Upper lobe of right lung (tissue), 1 donor: ENCODE data around the gene NYNRIN. TPM values are rescaled to one million over a fixed set of nuclear protein-coding genes. Genes with fewer than 3 reads are reported as not detected.

Experiments
- ATAC-seq: fragments of 200-7000 bp; cut with Tn5 transposase; one replicate; pipeline ENCODE4 v1.9.1; 2020; ENCODE audit warnings: mild to moderate bottlenecking, moderate library complexity
- DNase-seq: peaks from one replicate; pipeline ENCODE4 v3.0.0-alpha.2; 2020
- H3K27ac ChIP-seq: fragments of 200-600 bp; one replicate; pipeline ENCODE4 v1.8.0; 2022
- H3K27me3 ChIP-seq: fragments of 200-600 bp; one replicate; pipeline ENCODE4 v1.8.0; 2022; ENCODE audit warnings: mild to moderate bottlenecking
- H3K36me3 ChIP-seq: fragments of 200-600 bp; one replicate; pipeline ENCODE4 v1.8.0; 2022
- H3K4me1 ChIP-seq: fragments of 200-600 bp; one replicate; pipeline ENCODE4 v1.8.0; 2022
- H3K4me3 ChIP-seq: fragments of 200-600 bp; one replicate; pipeline ENCODE4 v1.8.0; 2022; ENCODE audit warnings: mild to moderate bottlenecking
- H3K9me3 ChIP-seq: fragments of 200-600 bp; one replicate; pipeline ENCODE4 v1.8.0; 2022
- intact Hi-C: fragments of 100-400 bp; cut with DNase I; formaldehyde crosslinking; loops from one replicate; pipeline ENCODE4 v1.11.0; 2022
- total RNA-seq: library from RNA; stranded (reverse); fragmentation: NEBNext Ultra II Directional; extraction: Animal tissue kit (Norgen Biotek cat#: 25700); gene quantifications from one replicate; pipeline ENCODE4 v1.2.1, GENCODE V29; 2021
- TF ChIP-seq, protein P1 (sequence below): fragments of 200-600 bp; IDR thresholded peaks from one replicate; pipeline ENCODE4 v1.8.0; 2022; ENCODE audit warnings: antibody characterized with exemption
- donor health status: DM: no; HTN: yes; CAD: no; lungs with severe emphysema.

The NYNRIN gene
- total RNA-seq, 1 donor from 2014 or later: 16.6 TPM

DNA sequence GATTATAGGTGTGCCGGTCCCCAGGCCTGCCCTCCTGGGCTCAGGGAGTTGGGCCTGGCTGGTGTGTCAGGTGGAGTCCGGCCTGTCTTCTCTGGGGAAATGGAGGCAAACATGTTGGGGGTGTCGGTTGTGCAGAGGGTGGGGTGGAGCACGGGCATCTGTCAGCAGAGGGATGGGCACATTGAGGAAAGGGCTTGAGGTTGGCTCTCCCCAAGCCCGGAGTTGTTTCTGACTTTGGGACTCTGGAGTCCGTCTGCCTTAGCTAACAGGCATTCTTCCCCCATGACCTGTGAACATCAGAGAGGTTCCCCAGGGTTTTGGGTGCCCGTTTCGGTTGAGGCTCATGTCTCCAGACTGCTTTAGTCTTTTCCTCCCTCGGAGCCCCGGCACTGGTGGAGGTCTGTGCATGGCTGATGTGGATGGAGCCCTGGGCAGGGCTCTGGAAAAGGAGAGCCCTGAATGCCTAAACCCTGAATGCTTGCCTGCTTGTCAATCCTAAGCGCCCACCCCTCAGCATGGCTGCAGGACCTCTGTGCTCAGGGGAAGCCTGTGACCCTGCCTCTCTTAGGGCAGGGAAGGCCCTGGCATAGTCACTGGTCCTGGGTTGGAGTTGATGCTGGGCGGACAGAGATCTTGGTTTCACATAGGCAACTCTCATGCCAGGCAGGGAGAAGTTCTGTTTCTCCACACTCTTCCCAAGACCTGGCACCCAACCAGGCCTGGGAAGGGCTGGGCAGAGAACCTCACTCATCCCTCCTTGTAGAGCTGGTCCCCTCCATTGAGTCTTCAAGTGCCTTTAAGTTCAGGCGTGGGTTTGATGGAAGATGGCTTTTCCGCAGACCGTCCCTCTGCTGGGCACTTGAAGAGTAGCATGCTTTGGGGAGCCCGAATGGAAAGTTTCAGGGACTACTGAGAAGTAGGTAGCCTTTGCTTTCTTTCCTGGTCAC lies 12.9 kb downstream of the NYNRIN start:
- H3K27me3 ChIP-seq: no peaks in the 10 kb centered on the region
- no peaks in the 10 kb centered on the region for H3K9me3 ChIP-seq
- DNase-seq: no peak
- peak; percentile 65 for ATAC-seq
- H3K36me3 ChIP-seq: peaks cover 19% of the 10 kb centered on the region
- intact Hi-C loops: no loop called here
- TF ChIP-seq, protein P1, sequence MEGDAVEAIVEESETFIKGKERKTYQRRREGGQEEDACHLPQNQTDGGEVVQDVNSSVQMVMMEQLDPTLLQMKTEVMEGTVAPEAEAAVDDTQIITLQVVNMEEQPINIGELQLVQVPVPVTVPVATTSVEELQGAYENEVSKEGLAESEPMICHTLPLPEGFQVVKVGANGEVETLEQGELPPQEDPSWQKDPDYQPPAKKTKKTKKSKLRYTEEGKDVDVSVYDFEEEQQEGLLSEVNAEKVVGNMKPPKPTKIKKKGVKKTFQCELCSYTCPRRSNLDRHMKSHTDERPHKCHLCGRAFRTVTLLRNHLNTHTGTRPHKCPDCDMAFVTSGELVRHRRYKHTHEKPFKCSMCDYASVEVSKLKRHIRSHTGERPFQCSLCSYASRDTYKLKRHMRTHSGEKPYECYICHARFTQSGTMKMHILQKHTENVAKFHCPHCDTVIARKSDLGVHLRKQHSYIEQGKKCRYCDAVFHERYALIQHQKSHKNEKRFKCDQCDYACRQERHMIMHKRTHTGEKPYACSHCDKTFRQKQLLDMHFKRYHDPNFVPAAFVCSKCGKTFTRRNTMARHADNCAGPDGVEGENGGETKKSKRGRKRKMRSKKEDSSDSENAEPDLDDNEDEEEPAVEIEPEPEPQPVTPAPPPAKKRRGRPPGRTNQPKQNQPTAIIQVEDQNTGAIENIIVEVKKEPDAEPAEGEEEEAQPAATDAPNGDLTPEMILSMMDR: peak; percentile 64
- no peak overlapping the region for H3K4me3 ChIP-seq
- no peak overlapping the region for H3K27ac ChIP-seq
- H3K4me1 ChIP-seq: no peaks in the 10 kb centered on the region

DNA sequence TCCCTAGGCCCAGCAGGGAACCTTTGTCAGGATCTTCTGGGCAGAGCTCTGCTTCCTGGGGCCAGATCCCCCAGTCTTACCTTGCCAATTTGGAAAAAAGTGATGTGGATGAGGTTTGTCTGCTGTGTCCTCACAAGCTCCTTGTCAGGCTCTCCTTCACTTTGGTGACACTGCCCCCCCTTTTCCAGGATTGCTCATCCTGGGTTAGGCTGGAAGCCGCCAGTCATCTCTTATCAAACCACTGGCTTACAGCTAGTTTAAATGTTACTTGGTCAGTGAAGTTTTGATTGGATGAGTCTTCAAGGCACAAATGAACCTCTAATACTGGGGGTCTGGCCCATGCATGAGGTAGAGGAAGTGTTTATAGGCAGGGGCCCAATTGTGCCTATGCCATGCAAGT lies 15.3 kb downstream of the NYNRIN start:
- Histone ChIP-seq H3K36me3 (peaks cover 11% of the 10 kb centered on the region), H3K4me3 (no peak overlapping the region), H3K27ac (no peak overlapping the region), H3K27me3 (no peaks in the 10 kb centered on the region), H3K4me1 (peaks cover 7% of the 10 kb centered on the region), H3K9me3 (no peaks in the 10 kb centered on the region)
- TF ChIP-seq, protein P1: no peak
- ATAC-seq (no peak), DNase-seq (no peak)
- intact Hi-C loops: no loop called here

DNA sequence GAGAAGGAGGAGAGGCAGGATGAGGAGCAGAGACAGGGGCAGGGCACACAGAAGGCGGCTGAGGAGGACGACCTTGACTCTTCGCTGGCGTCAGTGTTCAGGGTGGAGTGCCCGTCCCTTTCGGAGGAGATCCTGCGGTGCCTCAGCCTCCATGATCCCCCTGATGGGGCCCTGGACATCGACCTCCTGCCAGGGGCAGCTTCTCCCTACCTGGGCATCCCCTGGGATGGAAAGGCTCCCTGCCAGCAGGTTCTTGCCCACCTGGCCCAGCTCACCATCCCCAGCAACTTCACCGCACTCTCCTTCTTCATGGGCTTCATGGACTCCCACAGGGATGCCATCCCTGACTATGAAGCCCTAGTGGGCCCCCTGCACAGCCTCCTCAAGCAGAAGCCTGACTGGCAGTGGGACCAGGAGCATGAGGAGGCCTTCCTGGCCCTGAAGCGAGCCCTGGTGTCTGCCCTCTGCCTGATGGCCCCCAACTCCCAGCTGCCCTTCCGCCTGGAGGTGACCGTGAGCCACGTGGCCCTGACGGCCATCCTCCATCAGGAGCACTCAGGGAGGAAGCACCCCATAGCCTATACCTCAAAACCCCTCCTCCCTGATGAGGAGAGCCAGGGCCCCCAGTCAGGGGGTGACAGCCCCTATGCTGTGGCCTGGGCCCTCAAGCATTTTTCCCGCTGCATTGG lies 16.1 kb downstream of the NYNRIN start:
- intact Hi-C loops: no loop called here
- Histone ChIP-seq H3K36me3 (peaks cover 6% of the 10 kb centered on the region), H3K27me3 (no peaks in the 10 kb centered on the region), H3K27ac (no peak overlapping the region), H3K9me3 (no peaks in the 10 kb centered on the region), H3K4me3 (no peak overlapping the region), H3K4me1 (peaks cover 7% of the 10 kb centered on the region)
- TF ChIP-seq, protein P1: no peak
- ATAC-seq (no peak), DNase-seq (no peak)

DNA sequence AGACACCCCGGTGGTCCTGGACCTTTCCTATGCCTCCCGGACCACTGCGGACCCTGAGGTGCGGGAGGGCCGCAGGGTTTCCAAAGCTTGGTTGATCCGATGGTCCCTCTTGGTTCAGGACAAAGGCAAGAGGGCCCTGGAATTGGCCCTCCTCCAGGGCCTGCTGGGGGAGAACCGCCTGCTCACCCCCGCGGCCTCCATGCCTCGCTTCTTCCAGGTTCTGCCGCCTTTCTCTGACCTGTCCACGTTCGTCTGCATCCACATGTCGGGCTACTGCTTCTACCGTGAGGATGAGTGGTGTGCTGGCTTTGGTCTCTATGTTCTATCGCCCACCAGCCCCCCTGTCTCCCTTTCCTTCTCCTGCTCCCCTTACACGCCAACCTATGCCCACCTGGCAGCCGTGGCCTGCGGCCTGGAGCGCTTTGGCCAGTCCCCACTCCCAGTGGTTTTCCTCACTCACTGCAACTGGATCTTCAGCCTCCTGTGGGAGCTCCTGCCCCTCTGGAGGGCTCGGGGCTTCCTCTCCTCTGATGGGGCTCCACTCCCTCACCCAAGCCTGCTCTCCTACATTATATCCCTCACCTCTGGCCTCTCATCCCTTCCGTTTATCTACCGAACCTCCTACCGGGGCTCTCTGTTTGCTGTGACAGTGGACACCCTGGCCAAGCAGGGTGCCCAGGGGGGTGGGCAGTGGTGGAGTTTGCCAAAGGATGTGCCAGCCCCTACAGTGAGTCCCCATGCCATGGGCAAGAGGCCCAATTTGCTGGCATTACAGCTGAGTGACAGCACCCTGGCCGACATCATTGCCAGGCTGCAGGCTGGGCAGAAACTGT lies 16.8 kb downstream of the NYNRIN start:
- DNase-seq (no peak), ATAC-seq (no peak)
- Histone ChIP-seq H3K27me3 (no peaks in the 10 kb centered on the region), H3K4me3 (no peak overlapping the region), H3K4me1 (peaks cover 7% of the 10 kb centered on the region), H3K36me3 (peaks cover 6% of the 10 kb centered on the region), H3K27ac (no peak overlapping the region), H3K9me3 (no peaks in the 10 kb centered on the region)
- TF ChIP-seq, protein P1: no peak
- intact Hi-C loops: no loop called here

DNA sequence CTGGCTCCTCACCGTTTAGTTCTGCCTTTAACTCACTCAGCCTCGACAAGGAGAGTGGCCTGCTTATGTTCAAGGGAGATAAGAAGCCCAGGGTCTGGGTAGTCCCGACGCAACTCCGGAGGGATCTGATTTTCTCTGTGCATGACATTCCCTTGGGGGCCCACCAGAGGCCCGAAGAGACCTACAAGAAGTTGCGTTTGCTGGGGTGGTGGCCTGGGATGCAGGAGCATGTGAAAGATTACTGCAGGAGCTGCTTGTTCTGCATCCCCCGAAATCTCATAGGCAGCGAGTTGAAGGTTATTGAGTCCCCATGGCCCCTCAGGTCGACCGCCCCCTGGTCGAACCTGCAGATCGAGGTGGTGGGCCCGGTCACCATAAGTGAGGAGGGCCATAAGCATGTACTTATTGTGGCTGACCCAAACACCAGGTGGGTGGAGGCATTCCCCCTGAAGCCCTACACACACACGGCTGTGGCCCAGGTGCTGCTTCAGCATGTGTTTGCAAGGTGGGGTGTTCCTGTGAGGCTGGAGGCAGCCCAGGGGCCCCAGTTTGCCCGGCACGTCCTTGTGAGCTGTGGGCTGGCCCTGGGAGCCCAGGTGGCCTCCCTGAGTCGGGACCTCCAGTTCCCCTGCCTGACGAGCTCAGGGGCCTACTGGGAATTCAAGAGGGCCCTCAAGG lies 17.6 kb downstream of the NYNRIN start:
- no peak overlapping the region for H3K4me3 ChIP-seq
- H3K4me1 ChIP-seq: peaks cover 7% of the 10 kb centered on the region
- H3K36me3 ChIP-seq: peaks cover 6% of the 10 kb centered on the region
- H3K27ac ChIP-seq: no peak overlapping the region
- no peak for DNase-seq
- no peak for ATAC-seq
- no peaks in the 10 kb centered on the region for H3K9me3 ChIP-seq
- intact Hi-C loops: no loop called here
- TF ChIP-seq, protein P1: no peak
- H3K27me3 ChIP-seq: no peaks in the 10 kb centered on the region
